ENCODE results near the gene BRD8. TPM values are rescaled to one million over a fixed set of nuclear protein-coding genes. Genes with fewer than 3 reads are reported as not detected.

Gene BRD8
- polyA plus RNA-seq, 1 of the 3 experiments (the other 2 are of a cell fraction) = 46.2 TPM

DNA sequence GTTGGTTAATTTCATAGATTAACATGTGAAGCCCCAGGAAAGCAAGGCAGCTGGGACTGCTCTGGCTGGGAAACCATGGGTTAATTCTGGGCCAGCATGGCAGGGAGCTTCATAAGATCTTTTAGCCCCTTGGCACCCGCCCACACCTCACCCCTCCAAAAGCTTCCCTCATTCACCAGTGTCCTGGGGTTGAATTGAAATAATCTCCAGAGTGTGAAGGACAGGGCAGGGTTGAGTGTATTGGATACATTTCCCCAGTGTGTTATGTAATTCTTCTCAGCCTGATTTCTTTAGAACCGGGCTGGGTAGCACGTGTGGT lies 75.2 kb downstream of the BRD8 start (continued):
- TF ChIP-seq JUND (IDR thresholded peaks at IDR 0.05) (no peak), RXRA (IDR thresholded peaks at IDR 0.05; ENCODE audit: borderline replicate concordance, low read depth) (no peak), RFX5 (IDR thresholded peaks at IDR 0.05; ENCODE audit: low read length) (no peak), POLR2AphosphoS5 (IDR thresholded peaks at IDR 0.05; ENCODE audit: low read depth, low read length) (no peak), ELF1 (IDR thresholded peaks at IDR 0.05) (no peak), EZH2phosphoT487 (IDR thresholded peaks at IDR 0.05; ENCODE audit: borderline replicate concordance, low read depth) (no peak), PBX3 (IDR thresholded peaks at IDR 0.05) (no peak)

GRCh38 chr5:138102454-138103318 lies 75.7 kb downstream of the BRD8 start:
- H3K27ac ChIP-seq (ENCODE audit: low read depth in 2 of 2, low read length in 1 of 2) = no peak overlapping the region
- no peak overlapping the region for H3K9ac ChIP-seq
- CTCF ChIA-PET = interaction anchor here (2.0 to 2.4 kb wide), 3 partner anchors 25 to 67 kb away, joined by 8 to 11 read pairs (median 10); no protein-coding TSS in a partner anchor
- no peaks in the 10 kb centered on the region for H3K9me2 ChIP-seq
- H4K20me1 ChIP-seq (ENCODE audit: insufficient read depth) = no peaks in the 10 kb centered on the region
- no peaks in the 10 kb centered on the region for H3K4me1 ChIP-seq (ENCODE audit: control insufficient read depth in 1 of 2, insufficient read depth in 2 of 2, low read depth in 1 of 2, low read length in 1 of 2)
- DNase-seq = no peak
- H3K4me2 ChIP-seq = no peak overlapping the region
- POLR2A ChIA-PET = no interaction called here
- H3F3A ChIP-seq (replicated peaks; ENCODE audit: insufficient read depth) = no peaks in the 10 kb centered on the region
- H3K79me2 ChIP-seq (ENCODE audit: insufficient read depth) = no peaks in the 10 kb centered on the region
- H3K36me3 ChIP-seq (replicated peaks in 1 of 2; ENCODE audit: control insufficient read depth in 1 of 2, insufficient read depth in 2 of 2, low read length in 1 of 2) = no peaks in the 10 kb centered on the region
- TF ChIP-seq NFIC (IDR thresholded peaks at IDR 0.05; ENCODE audit: borderline replicate concordance) (no peak), CHD2 (IDR thresholded peaks at IDR 0.05; ENCODE audit: low read length, partially characterized antibody) (no peak), RXRA (IDR thresholded peaks at IDR 0.05; ENCODE audit: borderline replicate concordance, low read depth) (no peak), GATA2 (CRISPR knock-in tag; IDR thresholded peaks at IDR 0.05) (no peak), EZH2phosphoT487 (IDR thresholded peaks at IDR 0.05; ENCODE audit: borderline replicate concordance, low read depth) (no peak), EP300 (IDR thresholded peaks at IDR 0.05; ENCODE audit: borderline replicate concordance in 1 of 2, low read depth in 1 of 2, low read length in 1 of 2) (no peak), TCF12 (IDR thresholded peaks at IDR 0.05) (no peak)
- 72% methylated on average over 7 of the region's 7 CpGs for WGBS (ENCODE audit: low lambda C conversion rate)
- H3K9me3 ChIP-seq = no peaks in the 10 kb centered on the region
- peaks cover 9% of the 10 kb centered on the region; the same call in 1 of the 2 replicates for H3K27me3 ChIP-seq (ENCODE audit: insufficient read depth)
- H3K4me3 ChIP-seq (ENCODE audit: low read depth in 2 of 2, low read length in 1 of 2) = no peak overlapping the region
- H2AFZ ChIP-seq (ENCODE audit: low read depth) = no peak overlapping the region

GRCh38 chr5:138096997-138097828 lies 81.2 kb downstream of the BRD8 start:
- POLR2A ChIA-PET = no interaction called here
- H3K4me2 ChIP-seq = no peak overlapping the region
- no peaks in the 10 kb centered on the region for H3K9me2 ChIP-seq
- CTCF ChIA-PET = no interaction called here
- no peak for DNase-seq
- H2AFZ ChIP-seq (ENCODE audit: low read depth) = no peak overlapping the region
- H3K79me2 ChIP-seq (ENCODE audit: insufficient read depth) = no peaks in the 10 kb centered on the region
- no peaks in the 10 kb centered on the region for H3F3A ChIP-seq (replicated peaks; ENCODE audit: insufficient read depth)
- H3K27ac ChIP-seq (ENCODE audit: low read depth in 2 of 2, low read length in 1 of 2) = no peak overlapping the region
- no peak for TF ChIP-seq TAF1 (IDR thresholded peaks at IDR 0.05; ENCODE audit: borderline replicate concordance, low read depth, low read length)
- no peak for TF ChIP-seq CHD2 (IDR thresholded peaks at IDR 0.05; ENCODE audit: low read length, partially characterized antibody)
- no peak for TF ChIP-seq RXRA (IDR thresholded peaks at IDR 0.05; ENCODE audit: borderline replicate concordance, low read depth)
- TF ChIP-seq, protein P1, sequence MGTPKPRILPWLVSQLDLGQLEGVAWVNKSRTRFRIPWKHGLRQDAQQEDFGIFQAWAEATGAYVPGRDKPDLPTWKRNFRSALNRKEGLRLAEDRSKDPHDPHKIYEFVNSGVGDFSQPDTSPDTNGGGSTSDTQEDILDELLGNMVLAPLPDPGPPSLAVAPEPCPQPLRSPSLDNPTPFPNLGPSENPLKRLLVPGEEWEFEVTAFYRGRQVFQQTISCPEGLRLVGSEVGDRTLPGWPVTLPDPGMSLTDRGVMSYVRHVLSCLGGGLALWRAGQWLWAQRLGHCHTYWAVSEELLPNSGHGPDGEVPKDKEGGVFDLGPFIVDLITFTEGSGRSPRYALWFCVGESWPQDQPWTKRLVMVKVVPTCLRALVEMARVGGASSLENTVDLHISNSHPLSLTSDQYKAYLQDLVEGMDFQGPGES (IDR thresholded peaks at IDR 0.05; ENCODE audit: low read depth, low read length) = no peak
- no peak for TF ChIP-seq NRF1 (IDR thresholded peaks at IDR 0.05; ENCODE audit: low read depth, low read length)
- 79% methylated on average over 11 of the region's 11 CpGs for WGBS (ENCODE audit: low lambda C conversion rate)
- H3K4me1 ChIP-seq (ENCODE audit: control insufficient read depth in 1 of 2, insufficient read depth in 2 of 2, low read depth in 1 of 2, low read length in 1 of 2) = no peaks in the 10 kb centered on the region
- H3K9me3 ChIP-seq = no peaks in the 10 kb centered on the region
- no peaks in the 10 kb centered on the region for H3K36me3 ChIP-seq (replicated peaks in 1 of 2; ENCODE audit: control insufficient read depth in 1 of 2, insufficient read depth in 2 of 2, low read length in 1 of 2)
- peaks cover 7% of the 10 kb centered on the region; the same call in 1 of the 2 replicates for H3K27me3 ChIP-seq (ENCODE audit: insufficient read depth)
- H4K20me1 ChIP-seq (ENCODE audit: insufficient read depth) = no peaks in the 10 kb centered on the region
- no peak overlapping the region for H3K9ac ChIP-seq
- H3K4me3 ChIP-seq (ENCODE audit: low read depth in 2 of 2, low read length in 1 of 2) = no peak overlapping the region
